H9 (cell line): ENCODE data around the gene PFN3. TPM values are rescaled to one million over a fixed set of nuclear protein-coding genes. Genes with fewer than 3 reads are reported as not detected.

Source experiments
- DNase-seq: peaks from one replicate; pipeline ENCODE4 v3.0.0-alpha.2; 2017
- H2AFZ ChIP-seq: one replicate; pipeline ENCODE4 v1.6.1; 2013; ENCODE audit warnings: mild to moderate bottlenecking, low read length, control low read depth, moderate library complexity
- H2AK5ac ChIP-seq: 2 replicates; pipeline ENCODE4 v1.6.1; 2013; ENCODE audit warnings: low read length, control low read depth, mixed read lengths; ENCODE audit not compliant: insufficient read length
- H2BK120ac ChIP-seq: one replicate; pipeline ENCODE4 v1.6.1; 2013; ENCODE audit warnings: low read depth, mild to moderate bottlenecking, low read length, control low read depth, inconsistent platforms; ENCODE audit not compliant: poor library complexity, severe bottlenecking
- H2BK12ac ChIP-seq: 2 replicates; pipeline ENCODE4 v1.6.1; 2013; ENCODE audit warnings: low read length, control low read depth, mixed read lengths, low read depth; ENCODE audit not compliant: insufficient read length
- H2BK15ac ChIP-seq: 2 replicates; pipeline ENCODE4 v1.6.1; 2013; ENCODE audit warnings: low read depth, low read length, control low read depth
- H2BK20ac ChIP-seq: one replicate; pipeline ENCODE4 v1.6.1; 2013; ENCODE audit warnings: low read depth, mild to moderate bottlenecking, low read length, control low read depth, inconsistent platforms; ENCODE audit not compliant: poor library complexity, severe bottlenecking
- H2BK5ac ChIP-seq: 2 replicates; pipeline ENCODE4 v1.6.1; 2013; ENCODE audit warnings: low read length, control low read depth, mixed read lengths; ENCODE audit not compliant: insufficient read length
- H3K14ac ChIP-seq: 2 replicates; pipeline ENCODE4 v1.6.1; 2013; ENCODE audit warnings: low read length, control low read depth; ENCODE audit not compliant: insufficient read depth
- H3K18ac ChIP-seq: 2 replicates; pipeline ENCODE4 v1.6.1; 2013; ENCODE audit warnings: low read depth, mild to moderate bottlenecking, mixed read lengths, low read length, control low read depth; ENCODE audit not compliant: insufficient read length
- H3K23ac ChIP-seq: 2 replicates; pipeline ENCODE4 v1.6.1; 2013; ENCODE audit warnings: low read length, control low read depth, mixed read lengths, low read depth; ENCODE audit not compliant: insufficient read length
- H3K23me2 ChIP-seq: 2 replicates; pipeline ENCODE4 v1.6.1; 2013; ENCODE audit warnings: low read depth, mild to moderate bottlenecking, mixed read lengths, low read length, control low read depth; ENCODE audit not compliant: insufficient read length, poor library complexity, severe bottlenecking
- H3K27ac ChIP-seq: 2 replicates; pipeline ENCODE4 v1.5.1; 2013; ENCODE audit warnings: low read length, control low read depth, mixed read lengths, low read depth; ENCODE audit not compliant: insufficient read length
- H3K27me3 ChIP-seq: 2 replicates; pipeline ENCODE4 v1.6.1; 2013; ENCODE audit warnings: low read length, control low read depth, inconsistent platforms; ENCODE audit not compliant: insufficient read depth
- H3K4ac ChIP-seq: 2 replicates; pipeline ENCODE4 v1.6.1; 2013; ENCODE audit warnings: low read depth, mild to moderate bottlenecking, control low read depth, inconsistent platforms, low read length, moderate library complexity
- H3K4me1 ChIP-seq: 2 replicates; pipeline ENCODE4 v1.6.1; 2013; ENCODE audit warnings: low read length, control low read depth, inconsistent platforms; ENCODE audit not compliant: insufficient read depth
- H3K4me2 ChIP-seq: 2 replicates; pipeline ENCODE4 v1.6.1; 2013; ENCODE audit warnings: low read length, control low read depth, mixed read lengths; ENCODE audit not compliant: insufficient read length, insufficient read depth
- H3K56ac ChIP-seq: 2 replicates; pipeline ENCODE4 v1.6.1; 2013; ENCODE audit warnings: low read depth, mild to moderate bottlenecking, mixed read lengths, low read length, control low read depth; ENCODE audit not compliant: insufficient read length
- H3K79me1 ChIP-seq: 2 replicates; pipeline ENCODE4 v1.6.1; 2013; ENCODE audit warnings: low read depth, mild to moderate bottlenecking, moderate library complexity, low read length, control low read depth, inconsistent platforms; ENCODE audit not compliant: insufficient read depth, poor library complexity, severe bottlenecking
- H3K79me2 ChIP-seq: 2 replicates; pipeline ENCODE4 v1.6.1; 2013; ENCODE audit warnings: low read length, control low read depth, inconsistent platforms; ENCODE audit not compliant: insufficient read depth
- H3K9ac ChIP-seq: 2 replicates; pipeline ENCODE4 v1.6.1; 2013; ENCODE audit warnings: low read length, control low read depth, mixed read lengths; ENCODE audit not compliant: insufficient read length; ENCODE audit errors: extremely low read depth
- H3K9me3 ChIP-seq: one replicate; pipeline ENCODE4 v1.6.1; 2013; ENCODE audit warnings: low read depth, low read length, inconsistent platforms; ENCODE audit not compliant: control insufficient read depth
- H3T11ph ChIP-seq: one replicate; pipeline ENCODE4 v1.6.1; 2013; ENCODE audit warnings: mild to moderate bottlenecking, low read length, control low read depth, inconsistent platforms
- H4K20me1 ChIP-seq: one replicate; pipeline ENCODE4 v1.6.1; 2013; ENCODE audit not compliant: control insufficient read depth, insufficient read length, insufficient read depth
- H4K5ac ChIP-seq: 2 replicates; pipeline ENCODE4 v1.6.1; 2013; ENCODE audit warnings: low read depth, mild to moderate bottlenecking, mixed read lengths, low read length, control low read depth; ENCODE audit not compliant: insufficient read length
- H4K8ac ChIP-seq: replicated peaks from 2 replicates; pipeline ENCODE4 v1.6.1; 2013; ENCODE audit warnings: low read length, control low read depth, mixed read lengths, low read depth; ENCODE audit not compliant: insufficient read length
- H4K91ac ChIP-seq: 2 replicates; pipeline ENCODE4 v1.6.1; 2013; ENCODE audit warnings: low read depth, mild to moderate bottlenecking, moderate library complexity, mixed read lengths, low read length, control low read depth; ENCODE audit not compliant: insufficient read length
- H3K27ac Mint-ChIP-seq, 3 experiments: 2 replicates in 2 of 3; 3 replicates in 1 of 3; pipeline ENCODE4 v1.8.0; 2020 to 2021; ENCODE audit warnings: mixed read lengths in 3 of 3, mild to moderate bottlenecking in 1 of 3, moderate library complexity in 1 of 3
- H3K27me3 Mint-ChIP-seq: 2 replicates; pipeline ENCODE4 v1.8.0; 2021; ENCODE audit warnings: low read depth, mild to moderate bottlenecking, moderate library complexity, mixed read lengths
- H3K36me3 Mint-ChIP-seq, 3 experiments: 2 replicates in 2 of 3; 3 replicates in 1 of 3; pipeline ENCODE4 v1.8.0; 2020 to 2021; ENCODE audit warnings: low read depth in 3 of 3, mixed read lengths in 3 of 3; ENCODE audit not compliant: insufficient read depth in 1 of 3
- H3K4me1 Mint-ChIP-seq, 2 experiments: 2 replicates each; pipeline ENCODE4 v1.8.0; 2020; ENCODE audit warnings: mixed read lengths in 2 of 2
- H3K4me3 Mint-ChIP-seq, 2 experiments: 2 replicates in 1 of 2; 3 replicates in 1 of 2; pipeline ENCODE4 v1.8.0; 2020 to 2021; ENCODE audit warnings: mild to moderate bottlenecking in 2 of 2, mixed read lengths in 2 of 2, moderate library complexity in 1 of 2
- H3K9me3 Mint-ChIP-seq, 2 experiments: 2 replicates in 1 of 2; 3 replicates in 1 of 2; pipeline ENCODE4 v1.8.0; 2020; ENCODE audit warnings: mild to moderate bottlenecking in 2 of 2, mixed read lengths in 2 of 2, moderate library complexity in 1 of 2
- CTCF ChIP-seq: fragments of 200-600 bp; sonication (generic); conservative IDR thresholded peaks from 3 replicates; pipeline ENCODE4 v1.8.0; 2021; ENCODE audit warnings: antibody characterized with exemption, mild to moderate bottlenecking
- WGBS: extraction: QIAGEN DNeasy Blood & Tissue Kit; methylation state at CpG from one replicate; pipeline ENCODE4 v1.1.7; 2013; ENCODE audit warnings: missing lambda C conversion rate, low lambda C conversion rate, mixed read lengths; ENCODE audit not compliant: insufficient read length; ENCODE audit errors: extremely low coverage; 5-methylcytosine and 5-hydroxymethylcytosine counted together
- total RNA-seq: library from RNA; stranded (reverse); gene quantifications from 2 replicates; pipeline ENCODE4 v1.2.1, GENCODE V29; 2021

PFN3 gene
- total RNA-seq, 1 experiment from 2014 or later: not detected

- no peak overlapping the region for H2AK5ac ChIP-seq
- H3T11ph ChIP-seq: no peak overlapping the region
- no peak overlapping the region for H4K5ac ChIP-seq
- no peaks in the 10 kb centered on the region for H3K79me1 ChIP-seq
- H3K18ac ChIP-seq: no peak overlapping the region
- DNase-seq: no peak
- no peak overlapping the region for H2BK20ac ChIP-seq
- H4K8ac ChIP-seq: no peak overlapping the region
- H3K14ac ChIP-seq: no peak overlapping the region
- no peak overlapping the region for H3K56ac ChIP-seq
- Mint-ChIP-seq H3K9me3 (peaks cover 0 to under 1% of the 10 kb centered on the region in 2 experiments; a peak in 1 of 5 replicates), H3K4me3 (no peak overlapping the region; a peak in 1 of 5 replicates), H3K27me3 (peaks cover 1% of the 10 kb centered on the region; the same call in 1 of the 2 replicates), H3K36me3 (peaks cover 20 to 77% (median 67%) of the 10 kb centered on the region in 3 experiments; a peak in 6 of 7 replicates), H3K4me1 (peaks cover under 1 to 11% of the 10 kb centered on the region in 2 experiments; a peak in 3 of 4 replicates), H3K27ac (no peak overlapping the region)
- H2BK12ac ChIP-seq: no peak overlapping the region
- H2BK15ac ChIP-seq: no peak overlapping the region
- H4K91ac ChIP-seq: no peak overlapping the region
- no peaks in the 10 kb centered on the region for H3K27me3 ChIP-seq
- no peak overlapping the region for H2BK5ac ChIP-seq
- no peaks in the 10 kb centered on the region for H3K23me2 ChIP-seq
- no peak overlapping the region for H3K27ac ChIP-seq
- no peaks in the 10 kb centered on the region for H3K9me3 ChIP-seq
- peaks cover 2% of the 10 kb centered on the region for H4K20me1 ChIP-seq
- H2BK120ac ChIP-seq: no peak overlapping the region
- H3K23ac ChIP-seq: no peak overlapping the region
- H3K9ac ChIP-seq: no peak overlapping the region
- no peak overlapping the region for H2AFZ ChIP-seq
- TF ChIP-seq CTCF: no peak
- H3K4me2 ChIP-seq: no peak overlapping the region
- no peak overlapping the region for H3K4ac ChIP-seq
- H3K79me2 ChIP-seq: no peaks in the 10 kb centered on the region
- H3K4me1 ChIP-seq: no peaks in the 10 kb centered on the region
- no CpG with 5 or more reads among the region's 8 CpGs for WGBS
These were observed 34.0 kb upstream of the PFN3 start for GRCh38 chr5:177434437-177434836.
